ENCODE measurements around the gene SNAPC3.

SNAPC3 gene

GRCh38 chr9:15430920-15431844, 8.5 kb downstream of the SNAPC3 start:
- Histone ChIP-seq H3K27ac (ENCODE audit: low read depth, low read length, poor library complexity, severe bottlenecking) (no peak overlapping the region), H3K9ac (ENCODE audit: low read length) (no peak overlapping the region), H3K79me2 (ENCODE audit: insufficient read depth, low read length) (peaks cover 5% of the 10 kb centered on the region; the same call in 1 of the 2 replicates), H2AFZ (ENCODE audit: low read length) (no peak overlapping the region), H3K27me3 (ENCODE audit: insufficient read depth, low read length) (no peaks in the 10 kb centered on the region), H3K9me3 (ENCODE audit: low read length) (no peaks in the 10 kb centered on the region), H3K4me1 (ENCODE audit: insufficient read depth, low read length, severe bottlenecking) (peaks cover 4% of the 10 kb centered on the region), H3K4me2 (ENCODE audit: low read length) (no peak overlapping the region), H3K4me3 (ENCODE audit: low read depth, low read length, poor library complexity, severe bottlenecking) (no peak overlapping the region), H3K9me2 (ENCODE audit: low read depth, low read length) (no peaks in the 10 kb centered on the region), H3K36me3 (ENCODE audit: insufficient read depth, low read length) (peaks cover 81% of the 10 kb centered on the region), H4K20me1 (ENCODE audit: insufficient read depth, low read length) (no peaks in the 10 kb centered on the region), H3F3A (ENCODE audit: insufficient read depth, low read length) (0 out of 2 replicates have a peak, but pooled peaks cover 3% of the 10 kb centered on the region)
- TF ChIP-seq CTCF (IDR thresholded peaks at IDR 0.05; ENCODE audit: low read length) (no peak), EZH2 (IDR thresholded peaks at IDR 0.05; ENCODE audit: borderline replicate concordance, low read length) (no peak)

GRCh38 chr9:15433191-15433590, 10.5 kb downstream of the SNAPC3 start:
- Histone ChIP-seq H3K9ac (ENCODE audit: low read length) (no peak overlapping the region), H3F3A (ENCODE audit: insufficient read depth, low read length) (0 out of 2 replicates have a peak, but pooled peaks cover 3% of the 10 kb centered on the region), H3K27me3 (ENCODE audit: insufficient read depth, low read length) (no peaks in the 10 kb centered on the region), H3K4me3 (ENCODE audit: low read depth, low read length, poor library complexity, severe bottlenecking) (no peak overlapping the region), H3K79me2 (ENCODE audit: insufficient read depth, low read length) (peaks cover 11% of the 10 kb centered on the region; the same call in 1 of the 2 replicates), H4K20me1 (ENCODE audit: insufficient read depth, low read length) (no peaks in the 10 kb centered on the region), H3K36me3 (ENCODE audit: insufficient read depth, low read length) (peaks cover 82% of the 10 kb centered on the region), H3K27ac (ENCODE audit: low read depth, low read length, poor library complexity, severe bottlenecking) (no peak overlapping the region), H2AFZ (ENCODE audit: low read length) (no peak overlapping the region), H3K9me2 (ENCODE audit: low read depth, low read length) (no peaks in the 10 kb centered on the region), H3K4me2 (ENCODE audit: low read length) (no peak overlapping the region), H3K4me1 (ENCODE audit: insufficient read depth, low read length, severe bottlenecking) (no peaks in the 10 kb centered on the region), H3K9me3 (ENCODE audit: low read length) (no peaks in the 10 kb centered on the region)
- TF ChIP-seq EZH2 (IDR thresholded peaks at IDR 0.05; ENCODE audit: borderline replicate concordance, low read length) (no peak), CTCF (IDR thresholded peaks at IDR 0.05; ENCODE audit: low read length) (no peak)

- no peaks in the 10 kb centered on the region for H4K20me1 ChIP-seq (ENCODE audit: insufficient read depth, low read length)
- H3K79me2 ChIP-seq (ENCODE audit: insufficient read depth, low read length), result peaks cover 16% of the 10 kb centered on the region; the same call in 1 of the 2 replicates
- no peaks in the 10 kb centered on the region for H3K9me2 ChIP-seq (ENCODE audit: low read depth, low read length)
- 0 out of 2 replicates have a peak, but pooled peaks cover 3% of the 10 kb centered on the region for H3F3A ChIP-seq (ENCODE audit: insufficient read depth, low read length)
- no peak overlapping the region for H3K27ac ChIP-seq (ENCODE audit: low read depth, low read length, poor library complexity, severe bottlenecking)
- no peaks in the 10 kb centered on the region for H3K4me1 ChIP-seq (ENCODE audit: insufficient read depth, low read length, severe bottlenecking)
- H3K27me3 ChIP-seq (ENCODE audit: insufficient read depth, low read length), result no peaks in the 10 kb centered on the region
- H3K4me3 ChIP-seq (ENCODE audit: low read depth, low read length, poor library complexity, severe bottlenecking), result no peak overlapping the region
- no peak for TF ChIP-seq CTCF (IDR thresholded peaks at IDR 0.05; ENCODE audit: low read length)
- TF ChIP-seq EZH2 (IDR thresholded peaks at IDR 0.05; ENCODE audit: borderline replicate concordance, low read length), result no peak
- H3K9ac ChIP-seq (ENCODE audit: low read length), result no peak overlapping the region
- H2AFZ ChIP-seq (ENCODE audit: low read length), result no peak overlapping the region
- H3K9me3 ChIP-seq (ENCODE audit: low read length), result no peaks in the 10 kb centered on the region
- H3K4me2 ChIP-seq (ENCODE audit: low read length), result no peak overlapping the region
- peaks cover 82% of the 10 kb centered on the region for H3K36me3 ChIP-seq (ENCODE audit: insufficient read depth, low read length)
These were observed 11.0 kb downstream of the SNAPC3 start for GRCh38 chr9:15433661-15434060.

Data from OCI-LY1 (cell line).